Right atrium auricular region (tissue), 2 donors: ENCODE data around the gene MYOD1. TPM values are rescaled to one million over a fixed set of nuclear protein-coding genes. Genes with fewer than 3 reads are reported as not detected.

Experiments used
- DNase-seq: peaks from one replicate; pipeline ENCODE4 v3.0.0-alpha.2; 2019; ENCODE audit warnings: low spot score
- H3K27ac ChIP-seq, 2 donors: fragments of 200-600 bp; sonication (generic); 1 replicate in 1 of 2; 2 replicates in 1 of 2; pipeline ENCODE4 v1.5.1; 2016 to 2019
- H3K27me3 ChIP-seq, 2 donors: fragments of 200-600 bp; sonication (generic); one replicate each; pipeline versions ENCODE4 v1.5.1 to v1.6.0; 2017 to 2019
- H3K36me3 ChIP-seq: fragments of 200-600 bp; sonication (generic); one replicate; pipeline ENCODE4 v1.5.1; 2016
- H3K4me1 ChIP-seq, 2 donors: fragments of 200-600 bp; sonication (generic); one replicate each; pipeline versions ENCODE4 v1.5.1 to v1.6.0; 2017 to 2019
- H3K4me3 ChIP-seq, 2 donors: fragments of 200-600 bp; sonication (generic); 1 replicate in 1 of 2; 2 replicates in 1 of 2; pipeline ENCODE4 v1.5.1; 2017 to 2019; ENCODE audit warnings: mild to moderate bottlenecking in 1 of 2, moderate library complexity in 1 of 2
- H3K9me3 ChIP-seq, 2 donors: fragments of 200-600 bp; sonication (generic); one replicate each; pipeline ENCODE4 v1.5.1; 2019
- CTCF ChIP-seq, 2 donors: fragments of 200-600 bp; sonication (generic); IDR thresholded peaks; one replicate each; pipeline ENCODE4 v1.5.1; 2019; ENCODE audit warnings: antibody characterized with exemption in 2 of 2
- total RNA-seq, 2 donors: library from RNA; depleted of rRNA; stranded (reverse); fragments of >200 nt; gene quantifications; one replicate each; pipeline ENCODE4 v1.1.0, GENCODE V29; 2016

MYOD1 gene
- total RNA-seq, 2 donors from 2014 or later: not detected

- no peak for TF ChIP-seq CTCF (IDR thresholded peaks at IDR 0.05)
- no peak for DNase-seq
- no peak overlapping the region for H3K27ac ChIP-seq
Measured at GRCh38 chr11:17750801-17751165, 31.4 kb downstream of the MYOD1 start.

GRCh38 chr11:17751558-17751957 is 32.2 kb downstream of the MYOD1 start:
- TF ChIP-seq CTCF (IDR thresholded peaks at IDR 0.05): no peak
- H3K27ac ChIP-seq: no peak overlapping the region
- DNase-seq: no peak
- no peaks in the 10 kb centered on the region for H3K9me3 ChIP-seq
- no peaks in the 10 kb centered on the region for H3K4me1 ChIP-seq
- no peaks in the 10 kb centered on the region for H3K27me3 ChIP-seq
- no peak overlapping the region for H3K4me3 ChIP-seq
- no peaks in the 10 kb centered on the region for H3K36me3 ChIP-seq

More at GRCh38 chr11:17750801-17751165, 31.4 kb downstream of the MYOD1 start:
- no peaks in the 10 kb centered on the region for H3K27me3 ChIP-seq
- no peak overlapping the region for H3K4me3 ChIP-seq
- H3K9me3 ChIP-seq: no peaks in the 10 kb centered on the region
- H3K4me1 ChIP-seq: no peaks in the 10 kb centered on the region
- no peaks in the 10 kb centered on the region for H3K36me3 ChIP-seq

GRCh38 chr11:17752144-17752543 is 32.8 kb downstream of the MYOD1 start:
- no peak overlapping the region for H3K4me3 ChIP-seq
- H3K4me1 ChIP-seq: no peaks in the 10 kb centered on the region
- H3K36me3 ChIP-seq: no peaks in the 10 kb centered on the region
- H3K27ac ChIP-seq: no peak overlapping the region
- H3K9me3 ChIP-seq: no peaks in the 10 kb centered on the region
- TF ChIP-seq CTCF (IDR thresholded peaks at IDR 0.05): no peak
- no peaks in the 10 kb centered on the region for H3K27me3 ChIP-seq
- DNase-seq: no peak

- no peaks in the 10 kb centered on the region for H3K36me3 ChIP-seq
- no peak overlapping the region for H3K4me3 ChIP-seq
- H3K4me1 ChIP-seq: no peaks in the 10 kb centered on the region
- DNase-seq: no peak
- no peaks in the 10 kb centered on the region for H3K9me3 ChIP-seq
- no peaks in the 10 kb centered on the region for H3K27me3 ChIP-seq
- TF ChIP-seq CTCF (IDR thresholded peaks at IDR 0.05): no peak
- H3K27ac ChIP-seq: no peak overlapping the region
Measured at GRCh38 chr11:17753153-17753552, 33.8 kb downstream of the MYOD1 start.

- DNase-seq: no peak
- TF ChIP-seq CTCF (IDR thresholded peaks at IDR 0.05): no peak
- H3K4me3 ChIP-seq: no peak overlapping the region
- H3K9me3 ChIP-seq: peaks cover 0 to 5% of the 10 kb centered on the region in 2 donors
- H3K27ac ChIP-seq: no peak overlapping the region
- H3K36me3 ChIP-seq: no peaks in the 10 kb centered on the region
- no peaks in the 10 kb centered on the region for H3K27me3 ChIP-seq
- no peaks in the 10 kb centered on the region for H3K4me1 ChIP-seq
Measured at GRCh38 chr11:17753641-17754040, 34.3 kb downstream of the MYOD1 start.

GRCh38 chr11:17755891-17756290 is 36.5 kb downstream of the MYOD1 start:
- TF ChIP-seq CTCF (IDR thresholded peaks at IDR 0.05): no peak
- Histone ChIP-seq H3K27me3 (no peaks in the 10 kb centered on the region), H3K4me1 (no peaks in the 10 kb centered on the region), H3K27ac (no peak overlapping the region), H3K9me3 (peaks cover 0 to 8% of the 10 kb centered on the region in 2 donors), H3K4me3 (no peak overlapping the region), H3K36me3 (no peaks in the 10 kb centered on the region)
- DNase-seq: no peak
